BLaER1 (cell line): Measurements from ENCODE around the gene TTC9.

Experiments used
- H3K27ac ChIP-seq: shearing (Covaris generic); formaldehyde crosslinking; 2 replicates; pipeline ENCODE4 v1.8.1; 2022
- H3K27me3 ChIP-seq: shearing (Covaris generic); formaldehyde crosslinking; 2 replicates; pipeline ENCODE4 v1.8.1; 2022
- H3K36me3 ChIP-seq: shearing (Covaris generic); formaldehyde crosslinking; 2 replicates; pipeline ENCODE4 v1.8.1; 2022
- H3K4me1 ChIP-seq: shearing (Covaris generic); formaldehyde crosslinking; 2 replicates; pipeline ENCODE4 v1.8.1; 2022
- H3K4me2 ChIP-seq: shearing (Covaris generic); formaldehyde crosslinking; 2 replicates; pipeline ENCODE4 v1.8.1; 2022
- H3K4me3 ChIP-seq: shearing (Covaris generic); formaldehyde crosslinking; 2 replicates; pipeline ENCODE4 v1.8.1; 2022
- H3K9ac ChIP-seq: shearing (Covaris generic); formaldehyde crosslinking; 2 replicates; pipeline ENCODE4 v1.8.1; 2022
- H3K9me3 ChIP-seq: shearing (Covaris generic); formaldehyde crosslinking; 2 replicates; pipeline ENCODE4 v1.8.1; 2022
- H4K20me1 ChIP-seq: shearing (Covaris generic); formaldehyde crosslinking; 2 replicates; pipeline ENCODE4 v1.8.1; 2022
- Cebpa-rat ChIP-seq: shearing (Covaris generic); IDR thresholded peaks from 2 replicates; pipeline ENCODE4 v1.8.1; 2022

The TTC9 gene

GRCh38 chr14:70655110-70655826, 13.6 kb downstream of the TTC9 start:
- Histone ChIP-seq H3K4me3 (peak overlapping the region; percentile 36), H3K27ac (peak overlapping the region; percentile 90), H3K9me3 (no peaks in the 10 kb centered on the region), H3K4me2 (peak overlapping the region; percentile 93), H3K27me3 (no peaks in the 10 kb centered on the region), H3K9ac (peak overlapping the region; percentile 75), H3K36me3 (no peaks in the 10 kb centered on the region), H3K4me1 (peaks cover 75% of the 10 kb centered on the region), H4K20me1 (no peaks in the 10 kb centered on the region)
- TF ChIP-seq Cebpa-rat: no peak

- no peak overlapping the region for H3K9ac ChIP-seq
- no peak for TF ChIP-seq Cebpa-rat
- peak overlapping the region; percentile 93 for H3K4me2 ChIP-seq
Measured at GRCh38 chr14:70658899-70659298, 17.2 kb downstream of the TTC9 start.

GRCh38 chr14:70660967-70661893, 19.5 kb downstream of the TTC9 start:
- Histone ChIP-seq H3K9me3 (no peaks in the 10 kb centered on the region), H3K9ac (no peak overlapping the region; the same call in 1 of the 2 replicates), H4K20me1 (no peaks in the 10 kb centered on the region), H3K27me3 (no peaks in the 10 kb centered on the region), H3K4me1 (peaks cover 100% of the 10 kb centered on the region), H3K36me3 (no peaks in the 10 kb centered on the region), H3K4me3 (no peak overlapping the region), H3K27ac (peak overlapping the region; percentile 68), H3K4me2 (peak overlapping the region; percentile 77)
- peak; percentile 79 for TF ChIP-seq Cebpa-rat

More at GRCh38 chr14:70658899-70659298, 17.2 kb downstream of the TTC9 start:
- Histone ChIP-seq H3K36me3 (no peaks in the 10 kb centered on the region), H3K4me3 (no peak overlapping the region), H3K27ac (peak overlapping the region; percentile 33; the same call in 1 of the 2 replicates), H3K9me3 (no peaks in the 10 kb centered on the region), H3K27me3 (no peaks in the 10 kb centered on the region), H4K20me1 (no peaks in the 10 kb centered on the region), H3K4me1 (peaks cover 100% of the 10 kb centered on the region)

GRCh38 chr14:70662080-70662479, 20.4 kb downstream of the TTC9 start:
- TF ChIP-seq Cebpa-rat: no peak
- Histone ChIP-seq H3K4me2 (peak overlapping the region; percentile 77), H3K27me3 (no peaks in the 10 kb centered on the region), H3K4me3 (no peak overlapping the region), H3K4me1 (peaks cover 100% of the 10 kb centered on the region), H3K27ac (peak overlapping the region; percentile 68), H3K36me3 (no peaks in the 10 kb centered on the region), H3K9me3 (no peaks in the 10 kb centered on the region), H3K9ac (no peak overlapping the region; the same call in 1 of the 2 replicates), H4K20me1 (no peaks in the 10 kb centered on the region)

- no peaks in the 10 kb centered on the region for H3K9me3 ChIP-seq
- peak overlapping the region; percentile 77 for H3K4me2 ChIP-seq
- H3K27ac ChIP-seq: peak overlapping the region; percentile 38; the same call in 1 of the 2 replicates
- H3K4me3 ChIP-seq: no peak overlapping the region
- peaks cover 100% of the 10 kb centered on the region for H3K4me1 ChIP-seq
- no peak overlapping the region for H3K9ac ChIP-seq
- H3K27me3 ChIP-seq: no peaks in the 10 kb centered on the region
- H4K20me1 ChIP-seq: no peaks in the 10 kb centered on the region
- H3K36me3 ChIP-seq: no peaks in the 10 kb centered on the region
- no peak for TF ChIP-seq Cebpa-rat
Measured at GRCh38 chr14:70662816-70663215, 21.1 kb downstream of the TTC9 start.

GRCh38 chr14:70663707-70664179, 22.0 kb downstream of the TTC9 start:
- peak overlapping the region; percentile 77 for H3K4me2 ChIP-seq
- H3K27me3 ChIP-seq: no peaks in the 10 kb centered on the region
- no peak for TF ChIP-seq Cebpa-rat
- H3K4me1 ChIP-seq: peaks cover 100% of the 10 kb centered on the region
- no peaks in the 10 kb centered on the region; the same call in 1 of the 2 replicates for H3K9me3 ChIP-seq
- H4K20me1 ChIP-seq: no peaks in the 10 kb centered on the region
- H3K9ac ChIP-seq: peak overlapping the region; percentile 23; the same call in 1 of the 2 replicates
- no peaks in the 10 kb centered on the region for H3K36me3 ChIP-seq
- H3K27ac ChIP-seq: peak overlapping the region; percentile 75
- no peak overlapping the region for H3K4me3 ChIP-seq

- H3K4me2 ChIP-seq: peak overlapping the region; percentile 77
- no peaks in the 10 kb centered on the region; the same call in 1 of the 2 replicates for H3K9me3 ChIP-seq
- H4K20me1 ChIP-seq: no peaks in the 10 kb centered on the region
- H3K27ac ChIP-seq: peak overlapping the region; percentile 75
- H3K4me3 ChIP-seq: no peak overlapping the region
- no peak for TF ChIP-seq Cebpa-rat
- H3K27me3 ChIP-seq: no peaks in the 10 kb centered on the region
- H3K9ac ChIP-seq: peak overlapping the region; percentile 57
- peaks cover 100% of the 10 kb centered on the region for H3K4me1 ChIP-seq
- H3K36me3 ChIP-seq: no peaks in the 10 kb centered on the region
Measured at GRCh38 chr14:70664698-70665447, 23.2 kb downstream of the TTC9 start.

GRCh38 chr14:70665448-70666360, 24.0 kb downstream of the TTC9 start:
- Histone ChIP-seq H3K4me3 (no peak overlapping the region), H3K9me3 (no peaks in the 10 kb centered on the region; the same call in 1 of the 2 replicates), H3K4me2 (peak overlapping the region; percentile 77), H3K36me3 (no peaks in the 10 kb centered on the region), H3K27me3 (no peaks in the 10 kb centered on the region), H3K9ac (peak overlapping the region; percentile 57; the same call in 1 of the 2 replicates), H4K20me1 (no peaks in the 10 kb centered on the region), H3K4me1 (peaks cover 100% of the 10 kb centered on the region), H3K27ac (peak overlapping the region; percentile 75)
- no peak for TF ChIP-seq Cebpa-rat
